Articular chondrocyte of knee joint (primary cell): ENCODE measurements around the gene TNFRSF1A. TPM values are rescaled to one million over a fixed set of nuclear protein-coding genes. Genes with fewer than 3 reads are reported as not detected.

ENCODE experiments used
- small RNA-seq: library from RNA; depleted of rRNA; stranded (forward); fragments of <200 nt; gene quantifications from one replicate; pipeline ENCODE3, GENCODE V24; 2012
- total RNA-seq: library from RNA; depleted of rRNA; stranded (reverse); fragments of >200 nt; gene quantifications from 2 replicates; pipeline ENCODE4 v1.2.3, GENCODE V29; 2012

Gene TNFRSF1A
- 327 and 342 TPM in 2 replicates for total RNA-seq

GRCh38 chr12:6341417-6342139 lies at the start of gene TNFRSF1A:
Gene TNFRSF1A, minus strand, starts transcription at chr12:6342076. Its CDS starts 262 bp downstream, at chr12:6341814.

DNA sequence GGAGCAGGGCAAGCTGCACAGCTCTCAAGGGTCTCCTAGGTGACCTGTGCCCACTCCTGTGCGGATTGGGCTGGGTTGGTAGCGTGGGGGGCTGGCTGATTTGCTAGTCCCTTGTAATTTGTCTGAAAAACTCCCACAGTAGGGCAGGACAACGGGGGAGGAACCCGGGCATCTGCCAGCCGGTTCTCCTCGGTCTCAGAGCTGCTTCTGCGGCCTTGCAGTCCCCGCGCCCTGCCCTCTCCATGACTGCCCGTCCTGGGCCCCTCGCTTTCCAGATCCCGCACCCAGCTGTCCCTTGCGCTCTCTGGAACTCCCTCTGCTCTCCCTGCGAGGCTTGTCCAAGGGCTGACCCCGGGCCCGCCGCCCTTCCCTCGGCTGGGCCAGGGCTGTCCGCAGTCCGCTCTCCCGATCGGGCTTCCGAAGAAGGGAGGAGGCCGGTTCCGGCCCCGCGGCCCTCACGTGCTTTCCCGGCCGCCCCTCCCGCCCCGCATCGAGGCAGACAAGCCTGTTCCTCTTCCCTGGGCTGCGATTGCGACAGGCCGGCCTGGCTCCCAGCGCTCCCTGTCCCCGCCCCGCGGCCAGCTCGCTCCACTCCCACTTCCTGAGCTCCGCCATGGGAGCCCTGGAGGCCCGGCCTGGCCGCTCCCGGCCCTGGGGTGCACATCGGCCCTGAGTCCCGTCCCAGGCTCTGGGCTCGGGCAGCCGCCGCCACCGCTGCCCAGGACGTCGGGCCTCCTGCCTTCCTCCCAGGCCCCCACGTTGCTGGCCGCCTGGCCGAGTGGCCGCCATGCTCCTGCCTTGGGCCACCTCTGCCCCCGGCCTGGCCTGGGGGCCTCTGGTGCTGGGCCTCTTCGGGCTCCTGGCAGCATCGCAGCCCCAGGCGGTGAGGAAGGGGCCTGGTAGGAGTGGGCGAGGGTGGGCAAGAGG lies 42.0 kb upstream of the TNFRSF1A start, which contains the start of gene LTBR:
LTBR (plus strand) TSS at position 591 of the 927 bp plus-strand sequence; CDS start at position 788, 197 bp downstream.

GRCh38 chr12:6375269-6376078 lies 33.6 kb upstream of the TNFRSF1A start, which contains the start of gene SCNN1A:
Gene SCNN1A, minus strand, starts transcription at chr12:6375563. Its CDS starts 780 bp downstream, at chr12:6374783.

Small RNA genes within 50 kb of the gene (small RNA-seq; reads per million reads assigned to genes)
- not detected for gene RN7SL391P

Other genes starting within 250 kb of the TNFRSF1A start
- gene VWF, start 217.4 kb downstream of the TNFRSF1A start, total RNA-seq = 0.39 and 0.86 TPM in 2 replicates
- 337 and 414 TPM in 2 replicates for gene CD9, start 141.7 kb downstream of the TNFRSF1A start, total RNA-seq
- 0.11 TPM in 1 of 2 replicates, not detected in the other for gene PLEKHG6, start 31.4 kb downstream of the TNFRSF1A start, total RNA-seq
- gene SCNN1A, start 33.5 kb upstream of the TNFRSF1A start, total RNA-seq = 1.4 and 1.6 TPM in 2 replicates
- gene LTBR, start 42.1 kb upstream of the TNFRSF1A start, total RNA-seq = 98.3 and 132 TPM in 2 replicates
- gene CD27, start 102.9 kb upstream of the TNFRSF1A start, total RNA-seq = 0.22 TPM in 1 of 2 replicates, not detected in the other
- gene TAPBPL, start 110.0 kb upstream of the TNFRSF1A start, total RNA-seq = 9.9 and 13.9 TPM in 2 replicates
- 8.4 and 9.6 TPM in 2 replicates for gene VAMP1, start 128.6 kb upstream of the TNFRSF1A start, total RNA-seq
- gene MRPL51, start 151.2 kb upstream of the TNFRSF1A start, total RNA-seq = 84.3 and 96.9 TPM in 2 replicates
- 31.0 and 40.4 TPM in 2 replicates for gene NCAPD2, start 152.0 kb upstream of the TNFRSF1A start, total RNA-seq
- gene GAPDH, start 192.4 kb upstream of the TNFRSF1A start, total RNA-seq = 6,743 and 9,393 TPM in 2 replicates
- gene IFFO1, start 214.0 kb upstream of the TNFRSF1A start, total RNA-seq = 12.4 and 17.2 TPM in 2 replicates
- gene NOP2, start 226.2 kb upstream of the TNFRSF1A start, total RNA-seq = 20.1 and 23.3 TPM in 2 replicates